ENCODE data around the gene ATP6AP1. TPM values are rescaled to one million over a fixed set of nuclear protein-coding genes. Genes with fewer than 3 reads are reported as not detected.

ATP6AP1 gene
- total RNA-seq, 4 donors from 2014 or later: 33.6 to 94.5 (median 43.9) TPM

DNA sequence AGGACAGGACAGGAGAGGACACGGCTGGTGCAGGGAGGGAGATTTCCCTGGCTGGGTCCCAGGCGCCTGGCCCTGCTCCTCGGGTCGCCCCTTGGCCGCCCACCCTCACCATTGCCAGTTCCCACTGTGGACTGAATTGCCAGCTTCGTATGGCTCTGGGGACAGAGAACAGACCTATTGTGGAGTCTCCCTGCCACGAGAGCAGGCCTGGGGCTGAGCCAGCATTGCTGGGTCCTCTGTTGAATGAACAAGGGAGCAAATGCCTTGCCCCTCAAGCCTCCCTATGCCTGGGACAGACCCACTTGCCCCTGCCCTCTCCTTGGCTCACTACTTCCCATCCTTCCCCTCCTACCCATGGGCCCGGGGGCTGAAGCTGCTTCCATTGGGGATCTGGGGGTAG, 33.9 kb downstream of the ATP6AP1 start:
- TF ChIP-seq, protein P1, sequence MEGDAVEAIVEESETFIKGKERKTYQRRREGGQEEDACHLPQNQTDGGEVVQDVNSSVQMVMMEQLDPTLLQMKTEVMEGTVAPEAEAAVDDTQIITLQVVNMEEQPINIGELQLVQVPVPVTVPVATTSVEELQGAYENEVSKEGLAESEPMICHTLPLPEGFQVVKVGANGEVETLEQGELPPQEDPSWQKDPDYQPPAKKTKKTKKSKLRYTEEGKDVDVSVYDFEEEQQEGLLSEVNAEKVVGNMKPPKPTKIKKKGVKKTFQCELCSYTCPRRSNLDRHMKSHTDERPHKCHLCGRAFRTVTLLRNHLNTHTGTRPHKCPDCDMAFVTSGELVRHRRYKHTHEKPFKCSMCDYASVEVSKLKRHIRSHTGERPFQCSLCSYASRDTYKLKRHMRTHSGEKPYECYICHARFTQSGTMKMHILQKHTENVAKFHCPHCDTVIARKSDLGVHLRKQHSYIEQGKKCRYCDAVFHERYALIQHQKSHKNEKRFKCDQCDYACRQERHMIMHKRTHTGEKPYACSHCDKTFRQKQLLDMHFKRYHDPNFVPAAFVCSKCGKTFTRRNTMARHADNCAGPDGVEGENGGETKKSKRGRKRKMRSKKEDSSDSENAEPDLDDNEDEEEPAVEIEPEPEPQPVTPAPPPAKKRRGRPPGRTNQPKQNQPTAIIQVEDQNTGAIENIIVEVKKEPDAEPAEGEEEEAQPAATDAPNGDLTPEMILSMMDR (IDR thresholded peaks at IDR 0.05; ENCODE audit: low read depth): no peak

DNA sequence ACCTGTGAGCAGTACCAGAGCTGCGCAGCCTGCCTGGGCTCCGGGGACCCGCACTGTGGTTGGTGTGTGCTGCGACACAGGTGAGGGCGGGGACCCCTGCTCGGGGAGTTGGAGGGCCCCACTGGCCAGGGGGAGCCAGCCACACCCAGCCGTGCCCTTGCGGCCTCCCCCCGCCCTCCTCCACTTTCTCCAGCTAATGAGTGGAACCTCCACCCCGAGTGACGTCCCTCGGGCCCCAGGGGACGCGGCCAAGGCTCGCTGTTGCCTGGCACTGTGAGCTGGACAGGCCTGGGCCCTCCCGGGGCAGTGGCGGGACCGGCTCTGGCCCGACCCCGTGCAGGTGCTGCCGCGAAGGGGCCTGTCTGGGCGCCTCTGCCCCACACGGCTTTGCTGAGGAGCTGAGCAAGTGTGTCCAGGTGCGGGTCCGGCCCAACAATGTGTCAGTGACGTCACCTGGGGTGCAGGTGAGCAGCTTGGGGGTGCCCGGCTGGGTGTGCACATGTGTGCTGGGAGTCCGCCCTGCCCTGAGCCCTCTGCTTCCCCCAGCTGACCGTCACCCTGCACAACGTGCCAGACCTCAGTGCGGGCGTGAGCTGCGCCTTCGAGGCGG, 35.2 kb downstream of the ATP6AP1 start:
- TF ChIP-seq, protein P1 (IDR thresholded peaks at IDR 0.05; ENCODE audit: low read depth): no peak

DNA sequence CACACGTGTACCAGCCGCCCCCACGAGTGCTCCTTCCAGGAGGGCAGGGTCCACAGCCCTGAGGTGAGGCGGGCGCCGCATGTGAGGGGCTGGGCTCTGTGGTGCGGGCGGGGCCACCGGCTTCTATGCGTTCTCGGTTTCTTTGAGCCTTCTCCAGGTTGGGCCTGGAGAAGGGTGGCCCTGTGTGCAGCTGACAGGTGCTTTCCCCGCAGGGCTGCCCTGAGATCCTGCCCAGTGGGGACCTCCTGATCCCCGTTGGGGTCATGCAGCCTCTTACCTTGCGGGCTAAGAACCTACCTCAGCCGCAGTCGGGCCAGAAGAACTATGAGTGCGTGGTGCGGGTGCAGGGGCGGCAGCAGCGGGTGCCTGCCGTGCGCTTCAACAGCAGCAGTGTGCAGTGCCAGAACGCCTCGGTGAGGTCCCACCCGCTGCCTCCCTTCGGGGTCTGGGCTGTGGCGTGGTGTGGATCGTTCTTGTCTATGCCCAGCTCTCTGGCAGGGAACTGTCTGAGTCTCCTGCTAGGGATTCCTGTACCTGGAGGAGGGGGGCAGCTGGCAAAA, 36.4 kb downstream of the ATP6AP1 start:
- TF ChIP-seq, protein P1 (IDR thresholded peaks at IDR 0.05; ENCODE audit: low read depth): no peak

DNA sequence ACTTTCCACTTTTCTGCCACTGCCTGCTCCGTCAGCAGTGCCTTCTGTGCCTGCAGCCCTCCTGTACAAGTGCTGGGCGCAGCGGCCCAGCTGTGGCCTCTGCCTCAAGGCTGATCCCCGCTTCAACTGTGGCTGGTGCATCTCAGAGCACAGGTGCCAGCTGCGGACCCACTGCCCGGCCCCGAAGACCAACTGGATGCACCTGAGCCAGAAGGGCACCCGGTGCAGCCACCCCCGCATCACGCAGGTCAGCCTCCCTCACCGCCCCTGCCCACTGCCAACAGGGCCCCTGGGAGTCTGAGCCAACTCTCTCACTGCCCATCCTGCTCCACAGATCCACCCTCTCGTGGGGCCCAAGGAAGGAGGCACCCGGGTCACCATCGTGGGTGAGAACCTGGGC, 37.1 kb downstream of the ATP6AP1 start:
- TF ChIP-seq, protein P1 (IDR thresholded peaks at IDR 0.05; ENCODE audit: low read depth): no peak

DNA sequence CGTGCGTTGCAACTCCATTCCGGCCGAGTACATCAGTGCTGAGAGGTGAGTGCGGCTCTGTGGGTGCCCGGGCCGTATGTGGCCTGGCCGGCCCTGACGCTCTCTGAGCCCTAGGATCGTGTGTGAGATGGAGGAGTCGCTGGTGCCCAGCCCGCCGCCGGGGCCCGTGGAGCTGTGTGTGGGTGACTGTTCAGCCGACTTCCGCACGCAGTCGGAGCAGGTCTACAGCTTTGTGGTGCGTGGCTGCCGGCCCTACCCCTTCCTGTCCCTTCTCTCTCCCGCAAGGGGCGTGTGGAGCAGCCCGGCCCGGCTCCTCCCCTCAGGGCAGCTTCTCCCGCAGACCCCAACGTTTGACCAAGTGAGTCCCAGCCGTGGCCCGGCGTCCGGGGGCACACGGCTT, 37.6 kb downstream of the ATP6AP1 start:
- TF ChIP-seq, protein P1 (IDR thresholded peaks at IDR 0.05; ENCODE audit: low read depth): no peak

DNA sequence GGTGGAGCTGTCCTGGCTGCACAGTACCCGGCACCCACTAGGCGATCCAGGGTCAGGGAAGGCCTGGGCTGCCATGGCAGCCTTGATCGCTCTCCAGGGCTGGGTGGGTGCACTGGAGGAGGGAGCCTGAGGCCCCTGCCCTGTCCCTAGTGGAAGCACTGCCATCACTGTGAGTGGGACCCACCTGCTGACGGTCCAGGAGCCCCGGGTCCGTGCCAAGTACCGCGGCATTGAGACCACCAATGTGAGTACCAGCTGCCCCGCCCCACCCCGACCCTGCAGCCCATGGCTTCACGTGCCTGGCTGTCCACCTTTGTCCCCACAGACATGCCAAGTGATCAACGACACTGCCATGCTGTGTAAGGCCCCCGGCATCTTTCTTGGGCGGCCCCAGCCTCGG, 38.4 kb downstream of the ATP6AP1 start:
- TF ChIP-seq, protein P1 (IDR thresholded peaks at IDR 0.05; ENCODE audit: low read depth): no peak

DNA sequence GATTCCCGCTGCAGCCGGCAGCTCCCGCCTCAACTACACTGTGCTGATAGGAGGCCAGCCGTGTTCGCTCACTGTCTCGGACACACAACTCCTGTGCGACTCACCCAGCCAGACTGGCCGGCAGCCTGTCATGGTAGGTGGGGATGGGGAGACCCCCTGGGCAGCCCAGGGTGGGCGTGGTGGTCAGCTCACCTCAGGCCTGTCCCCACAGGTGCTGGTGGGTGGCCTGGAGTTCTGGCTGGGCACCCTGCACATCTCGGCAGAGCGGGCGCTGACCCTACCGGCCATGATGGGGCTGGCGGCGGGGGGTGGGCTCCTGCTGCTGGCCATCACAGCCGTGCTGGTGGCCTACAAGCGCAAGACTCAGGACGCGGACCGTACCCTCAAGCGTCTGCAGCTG, 39.1 kb downstream of the ATP6AP1 start:
- TF ChIP-seq, protein P1 (IDR thresholded peaks at IDR 0.05; ENCODE audit: low read depth): no peak
